Islet of Langerhans (tissue), 1 donor: Measurements from ENCODE around the gene PIP5K1B.
A peak's percentile ranks its signal among the peaks of the same experiment; 100 is the strongest.

Experiments used
- FAIRE-seq: peaks from one replicate; lab custom pipeline; 2011; peaks lifted over from hg19 to GRCh38; lab: Jason Lieb, UNC

The PIP5K1B gene

DNA sequence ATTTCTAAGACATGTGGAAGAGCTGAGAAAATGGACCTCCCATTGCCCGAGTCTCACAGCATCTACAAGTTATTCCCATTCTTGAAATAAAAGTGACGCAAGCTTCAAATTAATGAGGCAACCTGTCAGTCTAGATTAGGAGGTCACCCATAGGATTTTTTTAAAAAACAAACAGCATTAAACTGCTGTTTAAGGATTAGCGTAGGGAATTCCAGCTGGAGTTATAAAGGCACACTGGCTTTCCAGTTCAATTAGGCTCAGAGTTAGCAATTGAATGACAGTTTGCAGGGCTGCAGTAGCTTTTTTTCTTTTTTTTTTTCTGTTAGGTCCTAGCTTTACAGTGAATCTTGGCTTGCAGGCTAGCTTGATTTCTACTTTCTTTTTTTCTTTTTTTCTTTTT lies 292.6 kb downstream of the PIP5K1B start:
- FAIRE-seq = no peak

GRCh38 chr9:68998385-68998784 lies 293.3 kb downstream of the PIP5K1B start:
- FAIRE-seq = no peak

GRCh38 chr9:68998812-68999211 lies 293.8 kb downstream of the PIP5K1B start:
- no peak for FAIRE-seq

DNA sequence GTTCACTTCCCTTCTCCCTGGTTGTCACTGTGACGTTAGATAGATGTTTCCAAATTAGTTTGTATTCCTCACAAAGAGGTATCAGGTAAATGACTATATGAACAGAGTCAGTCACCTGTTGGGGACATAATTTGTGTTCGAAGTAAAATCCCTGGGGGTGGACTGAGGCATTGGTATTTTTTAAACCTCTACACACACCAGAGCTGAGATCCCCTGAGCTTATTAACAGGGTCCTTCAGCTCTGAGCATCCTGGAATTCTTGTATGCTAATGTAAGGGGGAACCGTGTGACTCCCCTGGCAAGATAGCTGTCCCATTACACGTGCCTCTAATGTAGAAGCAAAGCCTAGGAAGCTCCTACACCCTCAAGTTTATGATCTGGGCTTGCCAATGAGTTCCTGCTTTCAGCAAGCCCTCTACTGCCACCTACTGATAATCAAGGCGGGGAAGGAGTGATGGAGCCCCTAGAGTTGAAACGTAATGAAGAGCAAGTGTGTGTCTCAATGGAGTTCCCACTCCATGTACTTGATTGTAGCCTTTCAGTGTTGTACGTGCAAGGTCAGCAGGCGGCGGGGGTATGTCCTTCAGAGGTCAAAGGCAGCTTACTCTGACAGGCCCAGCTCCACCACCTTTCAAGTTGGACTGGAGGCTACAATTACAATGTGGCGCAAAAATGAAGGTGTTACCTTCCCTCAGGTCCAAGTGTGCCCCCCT lies 294.5 kb downstream of the PIP5K1B start:
- FAIRE-seq = peak; percentile 92

- FAIRE-seq = no peak
Observed at GRCh38 chr9:69001921-69002320, 296.9 kb downstream of the PIP5K1B start.

- FAIRE-seq = no peak
Observed at GRCh38 chr9:69003051-69003450, 298.0 kb downstream of the PIP5K1B start.

DNA sequence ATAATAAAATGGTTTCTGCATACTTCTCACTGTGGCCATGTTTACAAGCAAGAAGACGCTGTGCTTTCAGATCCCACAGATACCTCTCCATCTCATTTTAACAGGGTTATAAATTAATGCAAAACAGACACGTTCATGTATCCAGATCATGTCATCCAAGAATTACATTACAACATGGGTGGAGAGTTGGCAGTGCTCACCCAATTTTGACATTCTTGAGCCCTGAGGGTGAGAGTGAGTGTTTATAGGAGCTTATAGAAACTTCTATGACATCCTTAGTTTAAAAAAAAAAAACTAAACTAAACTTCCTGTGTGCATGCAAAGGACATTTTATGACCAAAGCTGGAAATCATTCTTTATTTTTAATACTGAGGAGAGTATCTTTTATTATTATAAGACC lies 299.8 kb downstream of the PIP5K1B start:
- no peak for FAIRE-seq

DNA sequence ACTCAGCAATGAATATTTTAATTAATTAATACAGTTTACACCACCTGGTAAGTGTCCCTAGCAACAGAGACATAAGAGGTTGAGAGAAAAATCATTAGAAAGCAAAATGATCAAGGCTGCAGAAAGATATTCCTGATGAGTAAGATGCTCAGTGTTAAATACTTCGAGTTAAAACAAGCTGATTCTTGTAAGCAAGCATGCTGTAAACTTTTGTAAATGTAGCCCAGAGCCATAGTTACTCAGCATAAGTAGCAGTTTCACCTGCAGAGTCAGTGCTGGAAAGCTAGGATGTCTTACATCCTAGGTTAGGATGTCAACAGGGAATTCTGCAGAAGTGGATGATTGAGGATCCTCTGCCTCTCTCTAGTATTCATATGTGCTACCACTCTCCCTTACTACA lies 304.7 kb downstream of the PIP5K1B start:
- FAIRE-seq = no peak

- FAIRE-seq = no peak
Observed at GRCh38 chr9:69012696-69013381, 307.8 kb downstream of the PIP5K1B start.

DNA sequence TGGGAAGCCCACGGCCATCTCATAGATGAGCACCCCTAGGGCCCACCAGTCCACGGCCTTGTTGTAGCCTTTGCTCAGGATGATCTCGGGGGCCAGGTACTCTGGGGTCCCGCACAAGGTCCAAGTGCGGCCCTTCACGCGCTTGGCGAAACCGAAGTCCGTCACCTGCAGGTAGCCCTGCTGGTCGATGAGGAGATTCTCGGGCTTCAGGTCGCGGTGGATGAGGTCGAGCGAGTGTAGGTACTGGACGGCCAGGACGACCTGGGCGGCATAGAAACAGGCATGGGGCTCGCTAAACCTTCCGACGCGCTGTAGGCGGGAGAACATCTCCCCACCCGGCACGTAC lies 308.3 kb downstream of the PIP5K1B start:
- no peak for FAIRE-seq

DNA sequence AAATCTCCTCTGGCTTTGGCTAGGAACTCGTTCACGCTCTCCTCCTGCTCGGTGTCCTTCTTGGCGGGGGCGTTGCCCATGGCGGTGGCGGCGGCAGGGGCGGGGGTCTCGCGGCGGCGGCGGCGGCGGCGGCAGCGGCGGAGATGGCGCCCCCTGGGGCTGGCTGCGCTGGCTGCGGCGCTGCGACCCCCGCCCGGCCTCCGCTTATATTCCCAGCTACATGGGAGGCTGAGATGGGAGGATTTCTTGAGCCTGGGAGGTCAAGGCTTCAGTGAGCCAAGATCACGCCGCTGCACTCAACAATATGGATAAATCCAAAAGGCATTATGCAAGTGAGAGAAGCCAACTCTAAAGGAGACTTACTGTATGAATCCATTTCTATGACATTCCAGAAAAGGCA lies 309.0 kb downstream of the PIP5K1B start, which contains the start of gene PRKACG:
Gene PRKACG (minus strand): TSS at position 101 of the 400 bp plus-strand sequence. CDS start 21 bp downstream, at position 80.
- no peak for FAIRE-seq

DNA sequence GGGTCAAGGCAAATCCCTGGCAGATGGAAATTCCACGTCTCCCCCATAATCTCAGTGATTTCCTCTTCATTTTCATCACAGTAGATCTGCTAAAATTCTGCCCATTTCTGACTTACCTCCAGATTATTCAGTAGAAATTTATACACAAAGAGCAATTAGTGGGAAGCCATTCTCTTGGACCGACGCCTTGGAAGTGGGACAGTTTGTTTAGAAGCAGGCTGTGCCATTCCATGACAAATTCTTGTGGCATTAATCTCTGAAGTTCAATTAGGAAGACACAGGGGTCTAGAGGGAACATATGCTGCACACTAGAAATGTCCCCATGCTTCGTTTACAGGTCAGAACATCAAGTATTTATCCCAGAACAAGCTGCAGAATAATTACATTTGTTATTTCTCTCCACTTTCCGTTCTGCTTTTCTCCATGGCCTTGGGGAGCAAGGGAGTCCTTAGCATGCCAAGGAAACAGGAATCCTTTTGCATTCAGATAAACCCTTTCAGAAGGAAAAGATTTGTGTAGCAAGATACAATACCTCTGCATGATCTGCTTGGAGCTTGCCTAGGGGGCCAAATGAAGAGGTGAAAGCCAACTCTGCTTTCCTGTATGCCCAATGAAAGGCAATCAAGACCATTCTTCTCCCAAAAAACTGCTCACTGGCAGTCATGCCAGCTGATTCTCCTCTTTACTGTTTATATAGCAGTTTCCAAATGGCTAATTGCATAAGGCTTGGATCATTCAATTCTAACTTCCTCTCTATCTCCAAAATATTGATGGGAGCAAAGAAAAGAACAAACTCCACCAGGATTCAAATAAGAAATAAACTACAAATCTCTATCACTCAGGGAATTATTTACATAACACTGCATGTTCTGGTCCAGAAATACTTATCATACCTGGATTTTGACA lies 311.4 kb downstream of the PIP5K1B start:
- FAIRE-seq = no peak

DNA sequence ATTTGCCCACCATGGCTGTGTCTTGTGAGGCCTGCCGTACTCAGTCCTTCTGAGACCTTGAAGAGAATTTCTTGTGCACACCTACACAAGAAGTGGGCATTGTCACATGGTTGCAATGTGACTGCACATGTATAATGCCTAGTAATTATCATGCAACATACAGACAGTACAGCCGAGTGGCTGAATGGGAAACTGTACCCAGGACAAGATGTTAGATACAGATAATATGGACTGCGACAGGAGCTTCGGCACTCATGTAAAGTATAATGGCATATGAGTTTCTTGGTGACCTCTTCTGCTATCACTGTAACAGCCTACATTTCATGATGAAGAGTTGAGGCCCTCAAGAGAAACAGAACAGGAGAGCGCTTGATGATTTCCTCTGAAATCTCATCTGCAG lies 313.7 kb downstream of the PIP5K1B start:
- no peak for FAIRE-seq

DNA sequence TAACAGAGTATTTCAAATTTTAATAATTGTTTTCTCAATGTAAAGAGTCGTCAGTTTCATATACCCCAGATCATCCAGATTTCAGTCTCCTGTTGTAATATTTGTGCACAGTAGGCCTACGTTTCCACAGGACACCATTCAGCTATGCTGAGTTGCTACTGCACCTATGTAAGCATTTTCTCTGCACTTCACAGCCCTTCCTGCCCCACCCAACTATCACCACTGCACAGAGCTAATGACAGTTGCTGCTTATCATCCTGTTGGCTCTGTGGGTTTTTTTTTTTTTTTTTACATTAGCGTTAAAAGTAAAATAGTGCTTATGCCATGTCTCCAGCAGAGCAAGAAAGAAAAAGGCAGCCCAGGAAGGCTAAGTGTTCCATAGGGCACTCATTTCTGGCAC lies 314.8 kb downstream of the PIP5K1B start:
- no peak for FAIRE-seq

DNA sequence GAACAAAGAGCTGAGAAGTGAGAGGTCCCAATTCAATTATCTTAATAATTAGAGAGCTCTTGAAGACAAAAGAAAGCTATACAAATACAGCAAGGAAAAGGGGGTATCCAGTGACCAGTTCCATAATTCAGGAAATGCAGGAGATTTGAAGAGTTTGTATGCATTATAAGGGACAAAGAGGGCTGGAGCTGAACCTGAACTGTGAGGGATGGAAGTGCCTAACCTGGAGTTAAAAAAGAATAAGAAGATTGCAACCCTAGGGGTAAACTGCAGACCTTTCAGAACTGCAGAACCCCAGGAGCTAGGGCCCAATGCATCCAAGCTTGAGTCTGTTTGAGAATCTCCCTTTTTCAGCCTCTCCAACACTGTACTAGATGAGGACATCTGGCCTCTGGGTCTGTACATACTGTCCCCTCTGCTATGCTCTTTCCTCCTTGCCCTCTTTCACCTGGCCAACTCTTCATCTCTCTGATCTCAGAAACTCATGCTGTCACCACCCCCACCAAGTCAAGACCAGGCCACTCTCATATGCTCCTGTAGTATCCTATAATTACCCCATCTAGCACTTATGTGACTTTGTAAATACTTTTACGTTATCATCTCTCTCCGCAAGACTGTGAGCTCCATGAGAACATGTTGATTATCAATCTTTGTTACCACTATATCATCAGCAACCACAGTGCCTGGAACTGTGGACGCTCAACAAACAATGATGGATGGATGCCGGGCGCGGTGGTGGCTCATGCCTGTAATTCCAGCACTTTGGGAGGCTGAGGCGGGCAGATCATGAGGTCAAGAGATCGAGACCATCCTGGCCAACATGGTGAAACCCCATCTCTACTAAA lies 315.5 kb downstream of the PIP5K1B start:
- no peak for FAIRE-seq

DNA sequence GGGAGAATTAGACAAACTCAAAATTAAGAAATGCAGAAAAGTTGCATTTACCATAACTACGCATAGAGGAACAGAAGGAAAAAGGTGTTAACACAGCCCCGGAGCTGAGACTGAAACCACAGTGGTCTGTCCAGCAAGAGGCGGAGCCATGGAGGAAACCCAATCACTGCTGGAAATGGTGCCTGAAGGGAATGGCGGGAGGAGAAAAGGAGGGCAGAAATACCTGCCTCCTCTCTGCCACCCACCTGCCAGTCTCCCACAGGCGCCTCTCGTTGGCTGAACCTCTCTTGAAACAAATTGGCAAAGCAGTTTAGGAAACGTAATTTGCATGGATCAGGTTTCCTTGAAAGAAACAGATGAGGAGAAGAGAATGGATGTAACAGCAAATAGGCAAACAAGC lies 318.6 kb downstream of the PIP5K1B start:
- FAIRE-seq = no peak

- FAIRE-seq = no peak
Observed at GRCh38 chr9:69027355-69028097, 322.5 kb downstream of the PIP5K1B start.

GRCh38 chr9:69028754-69029153 lies 323.7 kb downstream of the PIP5K1B start:
- FAIRE-seq = no peak

DNA sequence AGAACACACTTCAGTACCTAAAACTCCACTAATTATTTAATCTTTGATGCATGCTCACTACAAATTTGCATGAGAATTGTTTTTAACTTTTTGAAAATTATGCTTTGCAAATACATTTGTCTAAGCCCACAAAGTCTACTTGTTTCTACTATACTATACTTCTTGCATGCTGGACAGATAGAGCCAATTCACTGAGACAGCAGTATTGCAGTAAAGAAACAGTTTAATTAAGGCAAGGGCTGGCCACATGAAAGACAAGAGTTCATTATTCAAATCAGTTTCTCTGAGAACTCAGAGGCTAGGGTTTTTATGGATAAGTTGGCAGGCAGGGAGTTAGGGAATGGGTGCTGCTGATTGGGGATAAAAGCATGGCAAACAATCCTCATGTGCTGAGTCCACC lies 324.5 kb downstream of the PIP5K1B start:
- no peak for FAIRE-seq

DNA sequence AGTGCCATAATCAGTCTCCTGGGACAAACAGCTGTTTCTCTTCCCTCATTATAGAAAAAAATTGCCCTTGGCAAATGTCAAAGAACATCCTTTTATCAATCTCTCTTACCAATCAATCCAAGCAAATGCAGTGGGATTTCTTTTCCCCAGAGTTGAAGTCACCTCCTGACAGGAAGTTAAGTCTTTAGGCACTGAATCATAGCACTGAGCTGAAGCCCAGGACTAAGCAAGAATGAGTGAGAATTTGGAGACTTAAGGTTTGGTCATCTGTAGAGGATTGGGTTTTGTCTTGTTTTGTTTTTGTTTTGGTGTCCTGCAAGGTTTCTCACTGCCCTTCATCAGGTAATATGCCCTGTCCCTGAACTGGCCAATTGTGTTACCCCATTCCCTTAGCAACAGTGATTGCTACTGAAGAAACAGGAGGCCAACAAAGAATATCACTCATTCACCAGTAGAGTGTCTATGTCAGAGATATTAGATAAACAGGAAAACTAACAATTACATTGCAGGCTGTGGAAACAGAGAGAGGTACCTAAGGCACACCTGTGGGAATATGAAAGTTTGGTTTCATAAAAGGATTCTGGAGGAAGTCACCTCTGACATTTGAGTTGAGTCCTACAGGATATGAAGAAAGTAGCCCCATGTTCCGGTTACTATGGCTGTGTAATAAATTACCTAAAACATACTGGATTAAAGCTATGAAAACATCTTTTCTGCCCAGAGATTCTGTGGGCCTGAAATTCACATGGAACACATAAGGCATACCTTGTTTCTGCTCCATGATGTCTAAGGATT lies 326.0 kb downstream of the PIP5K1B start:
- no peak for FAIRE-seq

- no peak for FAIRE-seq
Observed at GRCh38 chr9:69034071-69034470, 329.0 kb downstream of the PIP5K1B start.
